HG03095 (cell line): ENCODE data around the gene MSH5.
"Not testable (repeated sequence)": the region's sequence is repeated elsewhere in the genome, so short reads cannot be mapped to it uniquely, and the experiment has no call there.

Experiments
- ATAC-seq: cut with Tn5 transposase; IDR thresholded peaks from one replicate; pipeline ENCODE4 v1.9.1; 2021; ENCODE audit warnings: moderate library complexity; ENCODE audit not compliant: unreplicated experiment

The MSH5 gene

DNA sequence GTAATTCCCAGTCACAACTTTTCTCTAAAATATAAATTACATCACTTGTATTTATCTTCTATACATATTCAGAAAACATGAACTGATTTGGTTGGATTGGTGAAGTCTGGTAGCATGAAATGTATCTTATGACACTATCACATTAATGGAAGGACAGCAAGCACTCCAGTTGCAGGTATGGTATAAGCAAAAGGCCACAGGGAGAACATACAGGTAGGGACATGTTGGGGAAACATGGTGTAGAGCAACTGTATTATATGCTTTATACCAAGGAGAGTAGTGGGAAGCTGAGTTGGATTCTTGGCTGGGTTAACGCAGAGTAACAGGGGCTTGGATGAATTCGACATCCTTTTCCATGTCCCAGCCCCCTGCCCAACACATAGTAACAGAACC, 57.2 kb downstream of the MSH5 start:
- ATAC-seq = no peak

DNA sequence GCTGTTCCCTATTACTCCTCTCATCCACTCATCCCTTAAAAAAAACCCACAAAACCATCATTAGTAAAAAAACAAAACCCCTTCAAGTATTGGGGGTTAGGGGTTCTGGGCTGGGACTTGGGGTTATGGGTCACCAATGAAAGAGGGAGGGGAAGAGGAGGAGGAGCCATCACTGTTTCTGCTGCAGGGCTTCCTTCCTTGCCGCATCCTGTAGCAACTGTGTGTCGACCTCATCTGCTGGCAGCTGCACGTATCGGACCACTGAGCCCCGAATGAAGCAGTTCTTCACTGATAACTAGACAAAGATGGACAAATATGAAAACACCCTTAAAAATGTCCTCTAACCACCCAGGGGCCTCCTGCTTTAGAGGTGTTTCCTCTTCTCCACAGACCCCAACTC, 57.8 kb downstream of the MSH5 start:
- ATAC-seq = no peak

DNA sequence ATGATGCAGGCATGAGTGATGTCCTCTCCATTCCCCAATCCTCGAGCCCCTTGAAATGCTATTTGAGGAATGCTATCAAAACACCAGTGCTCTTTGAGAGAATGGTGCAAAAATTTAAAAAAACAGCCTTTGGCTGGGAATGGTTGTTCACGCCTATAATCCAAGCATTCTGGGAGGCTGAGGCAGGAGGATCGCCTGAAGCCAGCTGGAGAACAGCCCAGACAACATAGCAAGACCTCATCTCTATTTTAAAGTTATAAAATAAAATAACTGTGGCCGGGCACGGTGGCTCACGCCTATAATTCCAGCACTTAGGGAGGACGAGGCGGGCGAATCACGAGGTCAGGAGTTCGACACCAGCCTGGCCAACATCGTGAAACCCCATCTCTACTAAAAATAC, 60.0 kb downstream of the MSH5 start:
- ATAC-seq = no peak

DNA sequence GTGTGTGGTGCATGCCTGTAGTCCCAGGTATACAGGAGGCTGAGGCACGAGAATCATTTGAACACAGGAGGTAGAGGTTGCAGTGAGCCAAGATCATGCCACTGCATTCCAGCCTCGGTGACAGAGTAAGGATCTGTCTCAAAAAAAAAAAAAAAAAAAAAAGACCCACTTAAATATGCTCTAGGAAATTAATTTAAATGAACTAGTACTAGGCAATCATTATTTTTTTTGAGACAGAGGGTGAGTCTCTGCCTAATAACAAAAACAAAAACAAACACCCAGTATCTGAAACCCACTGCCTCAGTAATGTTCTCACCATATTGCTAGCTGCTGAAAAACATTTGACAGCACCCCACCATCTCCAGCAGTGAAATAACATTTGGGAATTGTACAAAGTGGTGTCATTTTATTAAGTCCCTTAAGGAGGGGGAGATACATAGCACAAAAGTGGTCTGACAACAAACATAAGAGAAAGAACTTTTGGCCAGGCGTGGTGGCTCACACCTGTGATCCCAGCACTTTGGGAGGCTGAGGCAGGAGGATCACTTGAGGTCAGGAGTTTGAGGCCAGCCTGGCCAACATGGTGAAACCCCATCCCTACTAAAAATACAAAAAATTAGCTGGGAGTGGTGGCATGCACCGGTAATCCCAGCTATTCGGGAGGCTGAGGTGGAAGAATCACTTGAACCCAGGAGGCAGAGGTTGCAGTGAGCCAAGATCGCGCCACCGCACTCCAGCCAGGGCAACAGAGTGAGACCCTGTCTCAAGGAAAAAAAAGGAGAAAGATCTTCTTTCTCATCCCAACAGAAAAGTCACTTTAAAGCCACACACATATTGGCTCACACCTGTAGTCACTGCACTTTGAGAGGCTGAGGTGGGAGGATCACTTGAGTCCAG, 61.5 kb downstream of the MSH5 start:
- ATAC-seq = not testable (repeated sequence)

DNA sequence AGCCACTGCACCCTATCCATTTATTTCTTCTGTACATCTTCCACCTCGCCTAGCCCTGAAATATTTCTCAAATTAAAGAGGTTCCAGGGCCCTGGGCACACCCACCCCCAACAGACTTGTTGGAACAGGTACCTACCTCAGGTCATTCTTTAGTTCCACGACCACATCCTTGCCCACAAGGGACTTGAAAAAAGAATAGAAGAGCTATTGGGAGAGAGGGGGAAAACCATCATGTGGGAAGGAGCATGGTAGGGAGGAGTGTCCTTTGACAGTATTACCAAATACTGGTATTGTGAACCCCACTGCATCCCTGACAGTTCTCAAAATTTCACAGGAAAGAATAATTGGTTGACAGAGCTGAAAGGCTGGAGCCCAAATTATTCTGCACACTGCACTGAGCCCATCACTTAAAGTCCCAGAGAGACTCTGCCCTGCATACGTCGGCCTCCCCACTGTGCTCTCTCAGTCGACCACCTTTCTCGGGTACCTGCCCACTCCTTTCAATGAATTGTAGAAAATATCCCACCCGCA, 66.2 kb downstream of the MSH5 start:
- no peak for ATAC-seq

DNA sequence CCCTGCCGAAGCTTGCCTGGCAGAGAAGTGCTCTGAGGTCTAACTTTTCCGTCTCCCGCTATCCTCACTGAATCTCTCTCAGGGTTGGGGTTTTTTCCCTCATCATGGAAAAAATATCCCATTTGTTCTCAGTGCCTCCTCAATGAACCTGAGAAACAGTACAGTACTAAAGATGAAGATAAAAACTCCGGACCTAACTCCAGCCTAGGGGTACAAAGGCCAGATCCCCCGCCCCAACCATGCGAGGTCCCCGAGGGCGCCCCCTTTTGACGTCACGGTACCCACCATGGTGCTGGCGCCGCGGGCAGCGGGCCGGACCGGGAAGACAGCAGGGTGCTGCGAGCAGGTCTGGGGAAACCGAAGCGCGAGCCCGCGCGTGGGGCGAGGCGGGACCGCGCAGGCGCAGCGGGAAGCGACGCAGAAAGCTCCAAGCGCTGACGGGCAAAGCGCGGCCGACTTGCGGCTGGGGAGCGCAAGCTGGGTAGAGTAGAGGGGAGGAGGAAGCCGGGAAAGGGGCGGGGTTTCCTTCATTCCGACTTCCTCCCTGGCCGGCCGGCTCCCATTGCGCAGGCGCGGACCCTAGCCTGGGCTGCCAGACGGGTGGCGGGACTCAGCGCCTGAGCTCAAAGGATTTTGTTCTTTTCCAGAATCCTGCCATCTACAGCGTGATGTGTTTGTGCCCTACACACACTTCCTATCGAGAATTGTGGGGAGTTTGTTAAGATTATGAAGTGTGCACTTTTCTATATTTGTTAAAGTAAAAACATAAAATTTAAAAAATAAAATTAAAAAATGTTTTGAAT, 66.9 kb downstream of the MSH5 start, which contains the start of gene LSM2:
TSS of gene LSM2 (minus strand) at position 497 of the 803 bp plus-strand sequence. CDS start at position 288, 209 bp downstream.
- ATAC-seq = peak; percentile 68

DNA sequence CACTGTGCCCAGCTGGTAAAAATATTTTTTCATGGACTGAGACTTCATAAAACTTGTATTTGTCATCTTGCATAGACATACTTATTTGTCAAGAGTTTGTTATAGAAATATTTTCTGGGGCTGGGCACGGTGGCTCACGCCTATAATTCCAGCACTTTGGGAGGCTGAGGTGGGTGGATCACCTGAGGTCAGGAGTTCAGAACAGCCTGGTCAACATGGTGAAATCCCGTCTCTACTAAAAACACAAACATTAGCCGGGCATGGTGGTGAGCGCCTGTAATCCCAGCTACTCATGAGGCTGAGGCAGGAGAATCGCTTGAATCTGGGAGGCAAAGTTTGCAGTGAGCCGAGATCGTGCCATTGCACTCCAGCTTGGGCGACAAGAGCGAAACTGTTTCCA, 68.8 kb downstream of the MSH5 start:
- not testable (repeated sequence) for ATAC-seq

DNA sequence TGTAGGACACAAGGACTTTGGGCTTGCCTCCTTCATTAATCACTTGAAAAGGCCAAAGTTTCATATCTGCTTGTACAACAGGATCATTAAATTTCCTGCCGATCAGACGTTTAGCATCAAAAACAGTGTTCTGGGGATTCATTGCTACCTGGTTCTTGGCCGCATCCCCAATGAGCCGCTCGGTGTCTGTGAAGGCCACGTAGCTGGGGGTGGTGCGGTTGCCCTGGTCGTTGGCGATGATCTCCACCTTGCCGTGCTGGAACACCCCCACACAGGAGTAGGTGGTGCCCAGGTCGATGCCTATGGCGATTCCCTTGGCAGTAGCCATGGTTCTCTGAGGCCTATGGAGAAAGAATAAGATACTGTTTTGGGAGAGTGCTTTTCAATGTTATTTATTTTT, 71.8 kb downstream of the MSH5 start:
- ATAC-seq = no peak
